ENCODE measurements around the gene PARVA.

PARVA gene

GRCh38 chr11:12536566-12536965 is 159.2 kb downstream of the PARVA start:
- no peak for DNase-seq

DNA sequence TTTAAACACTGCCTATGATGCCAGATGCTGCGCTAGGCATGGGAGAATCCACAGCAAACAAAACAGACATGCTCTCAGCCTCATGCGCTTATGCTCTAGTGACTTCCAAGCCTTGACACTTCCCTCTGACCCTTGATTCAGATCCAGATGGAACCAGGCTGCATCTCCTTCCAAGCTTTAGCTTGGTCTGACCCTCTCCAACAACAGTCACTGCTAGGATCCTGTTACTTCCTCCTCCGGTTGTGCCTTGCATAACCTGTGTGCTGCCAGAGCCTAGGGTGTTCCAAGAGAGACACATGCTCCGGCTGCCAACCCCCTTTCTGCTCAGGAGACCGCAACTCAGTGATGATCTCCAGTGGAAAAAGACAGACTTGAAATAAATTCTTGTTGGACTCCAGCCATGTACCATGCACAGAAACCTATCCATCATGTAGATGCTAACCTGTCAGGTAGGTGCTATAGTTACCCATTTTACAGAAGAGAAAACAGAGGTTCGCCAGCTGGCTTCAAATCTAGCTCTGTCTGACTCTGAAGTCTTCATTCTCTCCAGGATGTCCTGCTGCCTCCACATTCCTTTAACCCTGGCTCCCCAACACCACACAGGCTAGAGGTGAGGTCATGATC is 160.5 kb downstream of the PARVA start:
- DNase-seq = no peak

- DNase-seq = no peak
Measured at GRCh38 chr11:12538889-12539421, 161.6 kb downstream of the PARVA start.

DNA sequence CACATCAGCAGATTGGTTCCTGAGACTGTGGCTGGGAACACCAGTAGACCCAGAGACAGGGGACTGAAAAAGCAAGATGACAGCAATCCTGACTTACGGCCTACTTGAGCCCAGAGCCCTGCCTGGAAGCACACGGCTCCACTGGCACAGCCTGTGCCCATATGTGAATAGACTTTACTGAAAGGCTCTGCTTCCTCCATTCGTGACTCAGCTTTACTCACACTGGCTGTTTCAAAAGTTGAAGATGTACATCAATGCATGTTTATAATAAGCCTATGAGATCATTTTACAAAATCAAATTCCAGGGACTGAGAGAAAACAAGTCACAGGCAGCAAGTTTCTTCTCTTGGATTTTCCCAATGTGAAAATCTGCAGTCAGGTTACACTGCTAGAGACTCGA is 162.2 kb downstream of the PARVA start:
- DNase-seq = no peak

DNA sequence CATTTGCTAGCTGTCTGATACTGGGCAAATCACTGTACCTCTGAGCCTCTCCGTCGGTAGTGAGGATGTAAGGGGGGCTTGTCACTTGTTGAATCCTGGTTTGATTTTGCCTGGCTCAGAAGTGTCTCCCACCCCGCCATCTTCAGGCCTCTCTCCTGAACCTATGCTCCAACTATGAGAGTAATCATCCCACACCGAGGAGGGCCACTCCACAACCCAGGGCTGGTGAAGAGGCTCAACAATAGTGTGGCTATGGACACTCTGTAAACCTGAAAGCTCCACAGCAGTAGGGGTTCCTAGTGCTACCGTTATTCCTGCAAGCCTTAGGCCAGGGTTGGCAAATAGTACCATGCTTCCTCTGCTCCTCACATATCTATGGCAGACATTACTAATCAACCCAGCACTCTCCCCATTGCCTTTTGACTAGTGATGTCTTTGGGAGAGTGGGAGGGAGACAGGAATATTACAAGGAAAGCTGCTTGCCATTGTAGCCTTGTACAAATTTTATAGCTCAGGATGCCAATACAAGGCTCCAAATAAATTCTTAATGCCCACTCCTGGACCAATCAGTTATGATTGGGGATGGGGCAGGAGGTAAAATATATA is 162.8 kb downstream of the PARVA start:
- DNase-seq = no peak

- DNase-seq = no peak
Measured at GRCh38 chr11:12540913-12541582, 163.7 kb downstream of the PARVA start.

DNA sequence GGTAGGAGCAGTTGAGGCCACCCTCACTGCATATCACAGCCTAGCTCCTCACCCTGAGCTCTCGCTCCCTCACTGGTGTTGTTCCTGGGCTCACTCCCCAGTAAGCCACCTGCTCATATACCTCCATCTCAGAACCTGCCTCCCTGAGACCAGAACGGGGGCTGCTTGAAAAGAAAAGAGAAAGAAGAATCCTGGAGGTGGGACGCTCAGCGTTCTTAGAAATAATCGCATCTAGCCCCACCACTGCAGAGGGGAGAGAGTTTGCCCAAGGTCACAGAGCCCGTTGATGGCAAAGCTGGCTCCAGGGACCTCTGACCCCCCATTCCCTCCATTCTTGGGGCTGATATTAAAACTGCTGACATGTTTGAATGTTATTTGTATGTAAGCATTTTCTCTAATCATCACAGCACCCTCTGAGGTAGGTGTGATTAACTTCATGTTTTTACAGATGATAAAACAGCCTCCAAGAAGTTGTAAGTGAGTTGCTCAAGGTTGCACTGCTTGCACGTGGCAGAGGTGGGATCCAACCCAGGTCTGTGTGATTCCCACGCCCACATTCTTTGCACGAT is 164.3 kb downstream of the PARVA start:
- DNase-seq = no peak

GRCh38 chr11:12542186-12542935 is 165.0 kb downstream of the PARVA start:
- DNase-seq = no peak

DNA sequence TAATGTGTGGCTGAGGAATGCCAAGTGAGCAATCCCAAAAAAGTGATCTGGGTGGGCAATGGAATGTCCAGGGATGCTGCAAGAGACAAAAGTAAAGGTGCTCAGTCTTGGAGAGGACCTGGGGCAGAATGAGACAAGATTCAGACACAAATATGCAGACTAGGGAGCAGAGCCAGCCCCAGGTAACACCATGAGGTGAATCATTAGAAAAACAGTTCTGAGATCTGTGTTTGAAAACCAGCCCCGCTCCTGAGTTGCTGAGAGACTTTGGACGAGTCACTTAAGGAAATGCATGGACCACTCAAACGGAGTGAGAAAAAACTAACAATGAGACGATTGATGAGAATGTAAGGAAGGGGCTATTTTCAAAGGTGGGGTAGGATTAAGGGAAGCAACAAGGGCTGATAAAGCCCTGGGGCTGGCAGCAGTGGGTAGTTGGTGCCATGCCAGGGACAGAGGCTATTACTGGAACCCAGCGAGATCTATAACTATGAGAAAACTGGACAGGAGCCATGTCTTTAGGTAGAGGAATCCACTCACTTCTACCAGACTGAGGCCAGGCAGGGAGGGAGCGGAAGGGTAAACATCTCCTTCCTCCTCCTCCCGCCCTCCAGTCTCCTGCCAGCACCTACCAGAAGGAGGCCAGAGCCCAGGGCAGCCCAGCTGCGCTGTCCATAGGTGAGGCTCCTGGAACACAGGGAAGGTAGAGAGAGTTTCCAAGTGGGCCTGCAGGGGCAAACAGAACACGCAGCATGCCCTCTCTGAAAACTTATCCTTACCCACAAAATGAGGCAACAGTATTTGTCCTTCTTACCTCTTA is 166.4 kb downstream of the PARVA start:
- DNase-seq = no peak

- DNase-seq = no peak
Measured at GRCh38 chr11:12544986-12545775, 167.8 kb downstream of the PARVA start.

DNA sequence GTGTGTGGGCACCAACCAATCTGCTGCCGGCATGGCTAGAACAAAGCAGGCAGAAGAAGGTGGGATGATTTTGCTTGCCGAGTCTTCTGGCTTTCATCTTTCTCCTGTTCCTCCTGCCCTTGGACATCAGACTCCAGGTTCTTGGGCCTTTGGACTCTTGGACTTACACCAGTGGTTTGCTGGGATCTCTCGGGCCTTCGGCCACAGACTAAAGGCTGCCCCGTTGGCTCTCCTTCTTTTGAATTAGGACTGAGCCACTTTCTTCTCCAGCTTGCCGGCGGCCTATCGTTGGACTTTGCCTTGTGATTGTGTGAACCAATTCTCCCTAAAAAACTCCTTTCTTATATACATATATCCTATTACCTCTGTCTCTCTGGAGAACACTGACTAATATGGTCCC is 168.8 kb downstream of the PARVA start:
- DNase-seq = no peak

- DNase-seq = no peak
Measured at GRCh38 chr11:12546660-12547059, 169.3 kb downstream of the PARVA start.

- no peak for DNase-seq
Measured at GRCh38 chr11:12547953-12548650, 170.7 kb downstream of the PARVA start.

DNA sequence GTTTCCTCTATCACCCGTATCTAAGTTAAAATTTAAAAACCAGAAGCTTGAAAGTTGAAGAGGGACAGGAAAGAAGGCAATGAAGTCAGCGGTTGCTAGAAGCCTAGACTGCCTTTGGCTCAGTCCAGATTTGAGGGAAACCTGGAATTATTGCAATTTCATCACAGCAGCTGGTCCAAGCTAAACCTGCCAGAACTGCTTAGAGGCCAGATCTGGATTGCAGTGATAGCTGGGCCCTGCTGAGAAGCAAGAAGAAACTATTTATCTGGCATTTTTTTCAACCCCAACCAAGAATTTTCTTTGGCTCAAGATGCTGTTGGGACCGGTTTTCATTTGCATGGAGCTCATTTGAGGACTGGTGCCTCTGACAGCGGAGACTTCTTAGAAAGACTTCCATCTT is 175.3 kb downstream of the PARVA start:
- DNase-seq = no peak

GRCh38 chr11:12554122-12554521 is 176.8 kb downstream of the PARVA start:
- no peak for DNase-seq

GRCh38 chr11:12556155-12556554 is 178.8 kb downstream of the PARVA start:
- no peak for DNase-seq

GRCh38 chr11:12556788-12557384 is 179.5 kb downstream of the PARVA start:
- no peak for DNase-seq

DNA sequence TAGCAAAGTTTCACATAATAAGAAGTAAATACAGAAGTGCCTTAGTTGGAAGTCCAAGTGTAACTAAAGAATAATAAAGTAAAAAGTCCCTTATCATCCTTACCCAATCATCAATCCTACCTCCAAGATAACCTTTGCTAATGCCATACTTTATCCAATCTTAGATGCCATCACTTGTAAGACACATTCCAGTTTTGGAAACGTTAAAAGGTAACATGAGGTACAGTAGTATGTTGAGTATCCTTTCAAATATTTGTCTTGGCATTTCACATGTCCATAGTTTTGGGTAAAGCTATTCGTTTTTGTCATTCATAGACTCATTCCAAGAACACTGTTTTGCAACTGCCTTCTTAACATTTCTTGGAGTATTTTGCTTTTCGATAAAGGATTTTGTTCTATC is 181.6 kb downstream of the PARVA start:
- DNase-seq = no peak

- no peak for DNase-seq
Measured at GRCh38 chr11:12560362-12560761, 183.0 kb downstream of the PARVA start.

- no peak for DNase-seq
Measured at GRCh38 chr11:12560861-12561260, 183.5 kb downstream of the PARVA start.

Measured in CD4-positive, alpha-beta T cell treated with Interleukin-4 for 1 hour (primary cell).